ENCODE data around the gene PLSCR2.
"Not testable (repeated sequence)": the region's sequence is repeated elsewhere in the genome, so short reads cannot be mapped to it uniquely, and the experiment has no call there.

PLSCR2 gene

DNA sequence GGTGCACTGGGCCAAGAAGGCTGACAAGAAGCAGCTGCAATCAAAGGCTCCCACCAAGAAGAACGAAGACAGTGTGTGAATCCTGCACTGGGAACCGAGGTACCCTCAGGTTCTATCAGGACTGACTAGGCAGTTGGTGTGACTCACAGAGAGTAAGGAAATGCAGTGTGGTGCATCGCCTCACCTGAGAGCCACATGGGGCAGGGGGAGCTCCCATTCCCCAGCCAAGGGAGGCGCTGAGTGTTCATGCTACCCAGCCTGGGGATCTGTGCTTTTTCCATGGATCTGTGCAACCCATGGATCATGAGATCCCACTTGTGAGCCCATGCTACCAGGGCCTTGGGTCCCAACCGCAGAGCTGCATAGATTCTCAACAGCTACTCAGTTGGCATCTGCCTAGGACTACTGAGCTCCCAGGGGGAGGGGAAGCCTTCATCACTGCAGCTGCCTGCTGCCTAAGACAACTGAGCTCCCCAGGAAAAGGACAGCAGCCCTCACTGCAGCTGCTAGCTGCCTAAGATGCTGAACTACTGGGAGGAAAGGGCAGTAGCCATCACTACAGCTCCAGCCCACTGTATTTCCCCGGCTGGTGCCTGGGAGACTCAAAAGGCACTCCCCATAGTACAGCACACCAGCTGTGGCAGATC lies 6.9 kb upstream of the PLSCR2 start:
- no peak for DNase-seq

DNA sequence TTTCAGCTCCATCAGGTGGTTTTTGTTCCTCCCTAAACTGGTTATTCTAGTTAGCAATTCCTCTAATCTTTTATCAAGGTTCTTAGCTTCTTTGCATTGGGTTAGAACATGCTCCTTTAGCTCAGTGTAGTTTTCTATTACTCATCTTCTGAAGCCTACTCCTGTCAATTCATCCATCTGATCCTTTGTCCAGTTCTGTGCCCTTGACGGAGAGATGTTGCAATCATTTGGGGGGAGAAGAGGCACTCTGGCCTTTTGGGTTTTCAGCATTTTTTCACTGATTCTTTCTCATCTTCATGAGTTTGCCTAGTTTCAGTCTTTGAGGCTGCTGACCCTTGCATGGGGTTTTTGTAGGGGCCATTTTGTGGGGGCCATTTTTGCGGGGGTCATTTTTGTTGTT lies 5.6 kb upstream of the PLSCR2 start:
- not testable (repeated sequence) for DNase-seq

DNA sequence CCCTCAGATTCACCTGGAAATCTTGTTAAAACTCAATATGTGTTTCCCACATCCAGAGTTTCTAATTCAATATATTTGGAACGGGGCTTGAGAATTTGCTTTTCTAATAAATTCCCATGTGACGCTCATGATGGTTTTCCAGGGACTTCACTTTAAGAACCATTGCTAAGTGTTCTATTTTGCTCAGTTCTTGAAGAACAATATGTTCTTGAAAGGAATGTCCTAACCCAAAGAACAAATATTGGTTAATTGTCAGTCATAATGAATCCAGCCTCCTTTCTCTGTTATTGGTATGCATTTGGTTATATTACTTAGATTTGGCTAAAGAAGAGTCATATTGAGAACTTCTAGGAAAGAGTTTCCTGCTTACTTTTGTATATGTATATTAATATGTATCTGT lies 4.4 kb upstream of the PLSCR2 start:
- no peak for DNase-seq

DNA sequence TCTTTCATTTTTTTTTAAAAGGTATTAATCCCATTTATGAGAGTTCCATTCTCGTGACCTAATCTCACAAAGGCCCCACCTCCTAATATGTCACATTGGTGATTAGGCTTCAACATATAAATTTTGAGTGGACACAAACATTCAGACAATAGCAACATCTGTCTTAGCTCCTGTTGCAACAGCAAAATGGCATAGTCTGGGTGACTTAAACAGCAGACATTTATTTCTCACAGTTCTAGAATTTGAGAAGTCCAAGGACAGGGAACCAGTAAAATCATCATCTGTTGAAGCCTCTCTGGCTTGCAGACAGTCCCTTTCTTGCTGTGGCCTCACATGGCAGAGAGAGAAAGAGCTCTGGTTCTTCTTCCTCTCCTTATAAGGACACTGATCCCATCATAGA lies 3.2 kb upstream of the PLSCR2 start:
- no peak for DNase-seq

DNA sequence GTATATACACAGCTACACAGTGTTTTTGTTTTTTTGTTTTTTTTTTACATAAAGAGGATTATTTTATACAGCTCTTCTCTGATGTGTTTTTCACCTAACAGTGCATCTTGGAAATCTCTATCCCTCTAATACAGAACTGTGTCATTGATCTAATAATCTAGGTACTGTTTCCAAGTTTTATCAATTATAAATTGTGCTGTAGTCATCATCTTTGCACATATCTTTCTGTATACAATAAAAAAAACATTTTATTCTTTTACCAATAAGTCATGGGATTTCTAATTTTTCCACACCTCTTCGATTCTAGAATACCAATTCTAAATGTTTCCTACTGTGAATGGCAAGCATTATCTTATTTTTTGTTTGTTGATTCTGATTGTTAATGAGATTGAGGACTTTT lies 1.7 kb upstream of the PLSCR2 start:
- no peak for DNase-seq

DNA sequence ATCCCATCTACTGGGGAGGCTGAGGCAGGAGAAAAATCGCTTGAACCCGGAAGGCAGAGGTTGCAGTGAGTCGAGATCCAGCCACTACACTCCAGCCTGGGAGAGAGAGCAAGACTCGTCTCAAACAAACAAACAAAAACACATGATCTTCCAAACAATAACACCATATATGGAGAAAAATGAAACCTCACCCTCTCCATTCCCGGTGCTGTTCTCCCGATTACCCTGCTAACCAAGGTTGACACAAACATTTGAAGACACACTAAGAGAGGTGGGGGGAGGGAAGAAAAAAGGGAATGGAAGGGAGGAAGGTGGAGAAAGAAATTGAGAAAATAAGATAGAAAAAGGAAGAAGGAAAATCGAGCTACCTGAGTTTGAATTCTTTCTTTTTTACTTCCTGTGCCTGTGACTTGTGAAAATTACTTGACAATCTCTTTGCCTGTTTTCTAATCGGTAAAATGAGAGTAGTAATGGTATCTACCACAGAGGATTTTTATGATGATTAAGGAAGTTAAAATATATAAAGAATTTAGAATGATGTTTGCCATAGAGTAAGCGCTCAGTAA lies 1.1 kb upstream of the PLSCR2 start:
- DNase-seq: no peak

DNA sequence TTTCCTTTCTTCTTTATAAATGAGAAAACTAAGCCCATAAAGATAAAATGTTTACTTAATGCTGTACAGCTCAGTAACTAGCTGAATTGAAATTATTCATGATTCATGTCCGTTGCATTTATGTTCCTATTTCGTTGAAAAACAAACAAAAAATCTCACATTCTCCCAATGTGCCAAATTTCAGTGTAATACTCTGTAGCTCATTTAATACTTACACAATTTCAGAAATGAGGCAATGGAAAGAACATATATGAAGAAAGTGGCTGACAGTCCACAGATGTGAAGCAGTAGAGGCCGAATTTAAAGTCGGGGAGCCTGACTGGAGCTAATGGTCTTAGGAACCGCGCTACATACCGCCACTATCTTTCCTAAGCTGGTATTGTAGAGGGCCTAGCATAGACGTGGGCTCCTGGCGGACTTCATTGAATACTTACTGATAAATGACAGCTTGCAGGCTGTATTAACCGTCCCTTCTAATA lies 651 bp downstream of the PLSCR2 start:
- no peak for DNase-seq

DNA sequence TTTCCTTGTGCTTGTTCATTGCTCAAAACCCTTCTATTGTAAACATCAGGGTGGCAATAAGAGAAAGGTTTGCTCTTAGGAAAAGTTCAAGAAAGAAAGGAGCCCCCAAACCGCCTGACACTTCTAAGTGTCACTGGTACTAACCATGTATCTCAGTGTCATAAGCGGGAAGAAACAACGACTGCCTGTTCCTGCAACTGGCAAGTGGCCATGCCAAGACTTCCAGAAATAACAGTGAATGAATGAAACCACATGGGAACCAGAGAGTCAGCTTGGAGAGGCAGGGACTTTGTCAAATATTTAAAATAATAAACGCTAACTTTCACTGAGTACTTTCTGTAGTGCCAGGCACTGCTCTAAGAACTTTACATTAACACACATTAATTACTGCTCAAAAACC lies 1.1 kb downstream of the PLSCR2 start:
- DNase-seq: no peak

DNA sequence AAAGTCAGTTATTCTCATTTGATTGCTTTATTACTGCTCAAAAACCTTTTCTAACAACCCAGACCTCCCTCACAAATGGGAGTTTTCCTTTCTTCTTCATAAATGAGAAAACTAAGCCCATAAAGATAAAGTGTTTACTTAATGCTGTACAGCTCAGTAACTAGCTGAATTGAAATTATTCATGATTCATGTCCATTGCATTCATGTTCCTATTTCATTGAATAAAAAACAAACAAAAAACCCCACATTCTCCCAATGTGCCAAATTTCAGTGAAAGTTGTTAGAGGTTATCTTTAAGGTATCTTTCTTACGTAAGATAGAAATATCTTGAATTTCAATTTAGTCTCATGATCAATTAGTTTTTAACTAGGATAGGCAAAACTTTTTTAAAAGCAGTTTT lies 2.8 kb downstream of the PLSCR2 start:
- DNase-seq: no peak

DNA sequence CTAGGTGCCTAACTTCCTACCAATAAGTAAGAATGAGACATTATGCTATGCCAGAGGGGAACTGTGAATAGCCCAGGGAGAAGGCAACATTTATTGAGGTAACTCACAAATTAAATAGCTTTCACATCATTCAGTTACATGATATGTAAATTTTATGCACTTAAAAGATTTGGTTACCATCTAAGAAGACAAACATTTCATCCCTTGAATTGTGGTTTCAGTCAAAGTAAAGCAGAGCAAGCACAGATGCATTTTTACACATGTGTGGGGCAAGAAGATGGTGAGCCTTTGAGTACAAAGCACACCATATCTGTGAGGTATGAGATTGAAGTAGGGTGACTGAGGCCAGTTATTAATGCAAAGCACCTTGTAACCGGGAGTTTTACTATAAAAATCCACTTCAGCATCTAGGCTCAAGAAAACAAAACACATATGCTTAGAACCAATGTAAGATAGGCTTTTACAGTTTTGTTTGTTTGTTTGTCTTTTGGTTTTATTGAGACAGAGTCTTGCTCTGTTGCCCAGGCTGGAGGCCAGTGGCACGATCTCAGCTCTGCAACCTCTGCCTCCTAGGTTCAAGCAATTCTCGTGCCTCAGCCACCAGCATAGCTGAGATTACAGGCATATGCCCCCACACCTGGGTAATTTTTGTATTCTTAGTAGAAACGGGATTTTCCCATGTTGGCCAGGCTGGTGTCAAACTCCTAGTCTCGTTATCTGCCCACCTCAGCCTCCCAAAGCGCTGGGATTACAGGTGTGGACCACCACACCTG lies 3.5 kb downstream of the PLSCR2 start:
- DNase-seq: no peak

DNA sequence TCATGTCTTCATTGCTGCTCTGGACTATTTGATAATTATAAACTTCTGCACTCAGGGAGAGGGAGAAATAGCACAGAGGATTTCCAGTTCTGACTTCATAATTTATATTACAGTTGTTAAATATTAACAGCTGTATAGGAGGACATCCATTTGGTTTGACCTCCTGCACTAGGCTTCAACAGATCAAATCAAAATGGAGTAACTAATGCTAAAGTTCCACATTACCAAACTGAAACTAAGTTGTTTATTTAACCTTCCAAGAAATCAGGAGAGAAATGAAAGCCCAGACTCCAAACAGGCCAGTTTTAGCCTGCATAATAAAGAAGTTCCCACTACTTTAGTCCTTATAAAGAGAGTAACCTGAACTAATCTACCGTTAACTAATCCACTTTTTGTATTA lies 4.6 kb downstream of the PLSCR2 start:
- DNase-seq: no peak

DNA sequence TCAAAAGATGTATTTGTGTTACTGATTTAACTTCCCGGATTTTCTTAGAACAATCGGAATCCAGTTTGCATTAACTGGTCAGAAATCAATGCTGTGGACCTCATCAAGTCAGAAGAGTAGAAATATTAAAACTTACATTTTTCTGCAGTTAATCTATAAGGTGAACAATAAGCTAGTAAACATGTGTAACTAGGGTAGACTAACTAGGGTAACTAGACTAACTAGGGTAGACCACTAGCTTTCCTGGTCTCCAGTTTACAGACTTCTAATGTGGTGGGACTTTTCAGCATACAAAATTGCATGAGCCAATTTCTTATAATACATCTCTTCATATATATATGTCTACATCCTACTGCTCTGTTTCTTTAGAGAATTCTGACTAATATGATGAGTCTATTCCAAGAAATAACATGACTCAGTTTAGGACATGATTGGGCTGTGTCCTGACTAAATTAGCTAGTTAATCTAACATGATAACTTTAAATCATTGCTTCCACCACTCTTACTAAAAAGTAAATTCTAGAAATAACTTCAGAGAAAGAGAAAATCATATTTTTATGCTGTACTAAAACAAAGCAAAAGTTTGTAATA lies 5.3 kb downstream of the PLSCR2 start:
- no peak for DNase-seq

DNA sequence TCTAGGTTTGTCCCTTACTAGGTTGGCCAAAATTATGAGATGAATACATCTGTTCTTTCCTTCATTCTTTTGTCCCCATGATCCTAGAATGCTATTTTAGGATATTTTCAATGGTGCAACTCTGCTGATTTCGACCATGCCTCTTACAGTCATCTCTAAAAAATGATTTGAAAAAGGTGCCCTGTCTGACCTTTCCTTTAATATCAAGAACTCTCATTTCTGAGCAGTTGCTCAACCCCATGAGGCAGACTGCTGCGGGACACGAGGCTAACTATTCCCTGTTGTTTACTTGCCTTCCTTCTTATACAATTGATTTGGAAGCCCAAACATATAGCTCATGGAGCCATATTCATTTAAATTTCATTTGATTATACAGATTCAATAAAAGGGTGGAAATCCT lies 14.6 kb downstream of the PLSCR2 start:
- DNase-seq: no peak

DNA sequence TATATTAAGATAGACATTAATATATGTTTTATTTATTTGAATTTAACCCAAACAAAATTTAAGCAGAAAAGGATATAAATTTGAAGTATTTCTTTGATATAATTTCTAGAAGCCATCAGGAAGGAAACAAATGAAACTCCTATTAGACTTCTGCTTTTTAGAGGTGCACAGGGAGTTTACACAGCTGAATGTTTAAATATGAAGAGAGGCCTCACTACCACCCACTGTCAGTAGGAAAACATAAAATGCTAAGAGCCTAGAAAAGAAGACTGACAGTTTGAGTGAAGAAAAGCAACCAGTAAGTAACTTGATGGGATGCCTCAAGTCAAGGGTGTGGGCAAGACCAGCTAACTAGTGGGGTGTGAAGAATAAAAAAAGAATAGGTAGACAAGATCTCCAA lies 19.7 kb downstream of the PLSCR2 start:
- DNase-seq: no peak

DNA sequence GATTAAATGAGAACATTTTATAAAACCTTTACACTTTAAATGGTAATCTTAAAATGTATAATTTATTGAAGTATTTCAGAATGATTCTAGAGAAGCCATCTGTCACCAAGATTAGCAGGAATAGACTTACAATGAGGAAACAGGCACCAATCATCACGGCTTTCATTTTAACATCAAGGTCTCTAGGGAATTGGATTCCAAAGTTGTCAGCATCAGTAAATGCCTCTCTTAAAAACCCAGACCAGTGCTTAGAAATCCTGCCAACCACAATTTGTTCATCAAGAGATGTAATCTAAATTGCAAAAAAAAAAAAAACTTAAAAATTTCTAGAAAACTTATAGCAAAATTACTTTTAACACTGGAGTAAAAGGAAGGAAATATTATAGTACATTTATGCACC lies 20.3 kb downstream of the PLSCR2 start:
- no peak for DNase-seq

DNA sequence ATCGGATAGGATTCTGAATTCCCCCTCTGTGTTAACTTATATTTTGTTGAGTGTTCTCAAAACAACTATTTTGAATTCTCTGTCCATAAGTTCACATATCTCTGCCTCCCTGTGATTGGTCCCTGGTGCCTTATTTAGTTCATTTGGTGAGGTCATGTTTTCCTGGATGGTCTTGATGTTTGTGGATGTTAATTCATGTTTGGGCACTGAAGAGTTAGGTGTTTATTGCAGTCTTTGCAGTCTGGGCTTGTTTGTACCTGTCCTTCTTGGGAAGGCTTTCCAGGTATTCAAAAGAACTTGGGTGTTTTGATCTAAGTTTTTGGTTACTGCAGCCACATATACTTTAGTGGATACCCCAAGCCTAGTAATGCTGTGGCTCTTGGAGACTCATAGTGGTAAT lies 23.3 kb downstream of the PLSCR2 start:
- DNase-seq: no peak

DNA sequence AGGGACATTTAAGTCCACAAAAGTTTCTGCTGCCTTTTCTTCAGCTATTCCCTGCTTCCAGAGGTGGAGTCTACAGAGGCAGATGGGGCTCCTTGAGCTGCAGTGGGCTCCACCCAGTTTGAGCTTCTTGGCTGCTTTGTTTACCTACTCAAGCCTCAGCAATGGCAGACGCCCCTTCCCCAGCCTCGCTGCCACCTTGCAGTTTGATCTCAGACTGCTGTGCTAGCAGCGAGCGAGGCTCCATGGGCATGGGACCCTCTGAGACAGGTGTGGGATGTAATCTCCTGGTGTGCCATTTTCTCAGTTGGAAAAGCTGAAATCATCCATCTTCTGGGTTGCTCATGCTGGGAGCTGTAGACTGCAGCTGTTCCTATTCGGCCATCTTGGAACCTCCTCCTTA lies 29.1 kb downstream of the PLSCR2 start:
- not testable (repeated sequence) for DNase-seq

DNA sequence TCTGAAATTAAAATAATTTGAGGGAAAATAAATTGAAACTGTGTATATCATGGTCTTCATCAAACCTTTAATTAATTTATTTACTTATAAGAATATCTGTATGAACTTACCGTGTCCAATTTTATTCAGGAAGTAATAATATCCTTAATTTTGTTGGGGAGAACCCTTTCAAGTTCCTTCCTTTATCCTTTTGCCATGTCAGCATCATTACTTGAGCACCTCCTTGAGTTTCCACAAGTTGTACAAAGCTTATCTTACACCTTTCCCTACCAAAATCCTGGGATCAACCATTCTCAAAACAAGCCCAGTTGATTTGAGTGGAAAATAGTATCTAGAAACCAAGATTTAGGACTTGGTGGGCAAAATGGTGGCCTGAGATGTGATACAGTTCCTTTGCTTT lies 37.3 kb downstream of the PLSCR2 start:
- no peak for DNase-seq

DNA sequence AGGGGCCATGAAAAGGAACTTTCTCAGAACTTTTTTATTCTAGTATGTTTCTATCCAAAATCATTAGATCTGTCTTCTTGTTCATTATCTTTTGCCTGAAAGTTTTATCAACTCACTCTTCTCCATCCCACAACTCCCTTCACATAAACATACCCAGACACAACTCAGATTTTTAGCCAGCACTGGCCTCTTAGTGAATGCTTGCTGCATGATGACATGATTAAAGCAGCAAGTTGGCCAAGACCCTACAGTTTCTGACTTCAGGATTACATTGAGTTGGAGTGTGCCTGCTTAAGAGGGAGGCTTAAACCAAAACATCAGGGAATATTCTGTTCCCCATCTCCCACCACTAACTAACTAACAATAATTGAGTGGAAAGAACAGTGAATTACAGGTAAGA lies 38.1 kb downstream of the PLSCR2 start:
- DNase-seq: no peak

DNA sequence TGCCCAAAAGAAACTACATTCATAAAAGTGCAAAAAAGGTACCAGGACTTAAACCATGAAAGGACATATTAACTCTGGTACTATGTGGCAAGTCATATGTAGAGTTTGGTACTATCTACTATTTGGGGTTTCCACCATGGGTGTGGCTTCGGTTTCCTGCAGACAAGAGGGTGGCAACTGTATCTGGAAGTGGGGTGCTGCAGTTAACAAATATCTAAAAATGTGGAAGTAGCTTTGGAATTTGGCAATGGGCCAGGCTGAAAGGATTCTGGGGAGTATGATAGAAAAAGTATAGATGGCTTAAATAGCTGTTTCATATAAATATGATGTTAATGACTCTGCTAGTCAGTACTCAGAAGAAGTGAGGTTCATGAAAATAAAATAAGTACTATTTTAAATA lies 44.0 kb downstream of the PLSCR2 start:
- DNase-seq: no peak

DNA sequence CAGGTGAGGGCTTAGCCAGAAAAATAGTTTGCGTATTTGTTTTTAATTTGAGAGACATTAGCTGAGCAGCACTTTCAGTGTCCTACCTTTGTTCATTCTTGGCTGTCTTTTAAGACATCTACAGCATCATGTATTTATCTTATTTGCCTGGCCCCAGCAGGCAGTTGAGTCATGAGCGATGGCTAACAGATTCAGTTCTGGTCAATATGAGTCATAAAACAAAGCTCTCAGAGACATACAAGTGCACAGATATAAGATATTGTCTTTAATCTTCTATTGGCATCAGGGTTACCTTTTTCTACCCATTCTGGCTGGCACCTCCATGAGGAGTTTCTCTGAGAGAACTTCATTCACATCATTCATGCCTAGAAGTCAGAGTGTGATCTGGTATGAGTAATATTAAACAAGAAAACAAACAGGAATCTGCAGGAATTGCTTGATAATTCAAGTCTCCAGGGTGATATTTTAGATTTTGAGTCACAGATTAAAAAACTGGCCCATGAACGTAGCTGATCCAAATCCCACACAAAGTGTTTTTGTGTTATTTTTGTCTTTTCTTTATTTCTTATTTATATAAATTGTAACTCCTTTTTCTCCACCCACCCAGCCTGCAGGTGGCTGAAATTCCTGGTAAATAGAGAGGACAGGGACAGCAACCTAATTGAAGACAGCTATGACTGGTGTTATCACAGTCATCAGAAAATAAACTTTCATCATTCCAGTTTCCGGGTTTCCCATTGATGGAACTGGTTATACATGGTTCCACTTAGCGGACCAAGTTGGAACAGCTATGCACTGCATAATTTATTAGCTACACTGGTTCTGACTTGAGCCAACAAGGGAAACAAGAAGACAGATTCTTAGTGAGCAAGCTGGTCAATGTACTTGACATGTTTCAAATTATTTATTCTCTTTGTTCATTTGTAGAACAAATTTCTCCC lies 47.3 kb downstream of the PLSCR2 start:
- DNase-seq: no peak

DNA sequence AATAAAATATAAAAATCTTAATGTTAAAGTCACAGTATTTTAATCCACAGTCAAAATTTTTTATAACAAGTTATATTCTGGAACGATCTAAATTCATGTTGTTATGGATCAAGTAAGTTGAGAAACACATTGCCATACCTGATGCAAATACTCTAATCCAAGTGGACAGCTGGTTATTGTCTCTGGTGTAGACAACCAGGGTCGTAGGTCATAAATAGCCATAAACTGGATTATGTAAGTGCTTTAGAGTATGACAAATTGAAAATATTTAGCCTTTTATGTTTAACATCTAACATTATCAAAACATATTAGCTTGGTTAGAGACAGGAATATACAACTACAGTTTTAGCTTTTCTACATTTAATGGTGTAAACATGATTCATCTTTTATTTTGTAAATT lies 53.0 kb downstream of the PLSCR2 start:
- DNase-seq: no peak

DNA sequence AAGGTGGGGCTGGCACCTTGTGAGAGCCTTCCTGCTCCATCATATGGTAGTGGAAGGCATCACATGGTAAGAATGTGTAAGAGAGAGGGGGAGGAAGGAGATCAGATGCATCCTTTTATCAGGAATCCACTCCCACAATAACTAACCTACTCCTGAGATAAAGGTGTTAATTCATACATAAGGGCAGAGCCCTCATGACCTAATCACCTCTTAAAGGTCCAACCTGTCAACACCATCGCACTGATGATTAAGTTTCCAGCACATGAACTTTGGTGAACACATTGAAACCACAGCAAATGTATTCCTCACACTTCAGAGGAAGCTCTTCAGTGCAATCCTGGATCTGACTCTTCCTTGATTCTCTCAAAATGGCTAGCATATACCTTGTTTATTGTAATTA lies 55.4 kb downstream of the PLSCR2 start:
- DNase-seq: no peak

Data from stimulated activated naive CD4-positive, alpha-beta T cell treated with Interleukin-2 at 50 U/mL for 16 hours (primary cell).